Right renal pelvis (tissue), 4 donors: Measurements from ENCODE around the gene OSBPL1A. TPM values are rescaled to one million over a fixed set of nuclear protein-coding genes. Genes with fewer than 3 reads are reported as not detected.
A peak's percentile ranks its signal among the peaks of the same experiment; 100 is the strongest.
"Not testable (repeated sequence)": the region's sequence is repeated elsewhere in the genome, so short reads cannot be mapped to it uniquely, and the experiment has no call there.

Experiments used
- DNase-seq, 4 donors: peaks; one replicate each; pipeline ENCODE4 v3.0.0-alpha.2; 2013; ENCODE audit warnings: low read depth in 4 of 4, low spot score in 3 of 4, missing footprints in 1 of 4
- polyA plus RNA-seq, 4 donors: library from polyadenylated mRNA; unstranded; fragments of 120-200 nt; gene quantifications; one replicate each; pipeline ENCODE4 v1.2.1, GENCODE V29; 2013; ENCODE audit not compliant: insufficient read length in 4 of 4

The OSBPL1A gene
- polyA plus RNA-seq, 4 donors: 51.2 to 57.4 (median 52.4) TPM

GRCh38 chr18:24398540-24398939 is 916 bp upstream of the OSBPL1A start:
- no peak for DNase-seq

GRCh38 chr18:24397131-24397693 is 412 bp downstream of the OSBPL1A start:
- peak; percentile 40 to 59 (median 54) for DNase-seq

GRCh38 chr18:24396082-24396633 is 1.5 kb downstream of the OSBPL1A start:
- DNase-seq: no peak

GRCh38 chr18:24395049-24395795 is 2.4 kb downstream of the OSBPL1A start:
- no peak for DNase-seq

DNA sequence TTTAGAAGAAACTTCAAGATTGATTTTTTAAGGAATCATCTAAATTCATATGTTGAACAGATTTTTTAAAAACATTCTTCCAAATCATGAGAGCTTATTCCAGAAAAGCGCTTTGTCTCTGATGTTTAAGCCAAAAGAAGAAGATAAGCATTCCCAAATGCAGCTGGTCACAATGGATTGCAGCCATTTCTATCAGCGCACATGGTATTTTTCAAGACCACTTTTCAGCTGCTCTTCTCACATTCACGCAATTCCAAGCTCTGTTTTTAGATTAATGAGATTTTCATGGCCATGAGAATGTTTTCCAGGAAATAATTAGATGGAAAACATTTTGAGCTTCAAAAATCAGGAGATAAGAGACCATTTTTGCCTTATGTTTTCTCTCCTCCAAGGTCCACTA is 8.7 kb downstream of the OSBPL1A start:
- DNase-seq: peak in 1 of 4 donors; percentile 25

- DNase-seq: no peak
Measured at GRCh38 chr18:24386681-24387080, 10.9 kb downstream of the OSBPL1A start.

DNA sequence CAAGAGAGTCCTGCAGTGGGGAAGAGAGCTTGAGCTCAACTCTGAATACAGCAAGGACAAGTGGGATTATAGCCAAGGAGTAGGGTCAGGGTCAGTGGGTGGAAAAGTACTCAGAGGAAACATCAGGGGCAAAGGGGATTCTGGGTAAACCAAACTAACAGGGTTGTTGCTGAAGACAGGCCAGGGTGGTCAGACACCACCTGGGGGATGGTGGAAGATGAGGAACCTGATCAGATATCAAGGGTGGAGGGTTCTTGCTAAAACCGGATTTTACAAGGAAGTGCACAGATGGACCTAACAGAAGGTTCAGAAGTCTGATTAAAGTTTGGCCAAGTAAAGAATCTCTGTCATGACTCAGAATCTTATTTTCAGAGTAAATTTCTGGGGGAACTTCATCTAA is 16.5 kb downstream of the OSBPL1A start:
- no peak for DNase-seq

DNA sequence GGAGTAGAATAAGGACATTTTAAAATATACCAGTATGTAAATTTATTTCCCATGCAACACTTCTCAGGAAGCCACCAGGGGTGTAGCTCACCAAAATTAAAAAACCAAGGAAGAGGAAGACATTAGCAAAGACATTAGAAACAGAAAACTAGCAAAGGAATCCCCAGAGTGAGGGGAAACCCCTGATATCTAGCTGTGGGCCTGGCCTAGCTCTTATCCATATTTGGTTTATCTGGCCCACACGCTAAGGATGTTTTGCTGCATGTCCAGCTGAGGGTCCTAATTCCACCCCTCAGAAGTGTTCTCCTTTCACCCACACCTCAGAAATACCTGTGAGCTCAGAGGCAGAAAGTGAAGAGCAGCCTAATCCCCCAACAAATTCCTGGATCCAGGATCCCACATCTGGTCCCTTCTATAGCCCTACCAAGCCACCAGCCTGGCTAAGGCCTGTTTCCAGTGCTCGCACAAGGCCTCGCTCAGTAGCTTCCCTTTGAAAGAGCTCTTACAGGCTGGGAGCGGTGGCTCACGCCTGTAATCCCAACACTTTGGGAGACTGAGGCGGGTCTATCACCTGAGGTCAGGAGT is 17.4 kb downstream of the OSBPL1A start:
- no peak for DNase-seq

DNA sequence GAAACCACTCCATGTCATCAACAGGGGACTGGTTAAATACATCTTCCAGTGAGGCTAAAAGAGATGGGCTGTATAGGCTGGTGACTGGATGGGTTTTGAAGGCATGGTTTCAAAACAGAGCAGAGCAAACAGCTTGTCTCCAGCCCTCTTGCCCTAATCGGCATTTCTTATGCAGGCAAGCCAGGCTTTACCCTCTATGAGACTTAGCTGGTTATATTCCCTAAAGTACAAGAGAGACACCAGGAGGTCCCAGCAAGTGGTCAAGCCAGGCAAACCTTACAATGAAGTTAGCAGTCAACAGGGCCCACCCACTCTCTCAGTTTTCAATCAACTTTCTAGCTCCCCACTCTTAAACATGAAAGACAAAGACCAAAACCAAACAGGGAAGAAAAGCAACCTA is 19.0 kb downstream of the OSBPL1A start:
- DNase-seq: no peak

DNA sequence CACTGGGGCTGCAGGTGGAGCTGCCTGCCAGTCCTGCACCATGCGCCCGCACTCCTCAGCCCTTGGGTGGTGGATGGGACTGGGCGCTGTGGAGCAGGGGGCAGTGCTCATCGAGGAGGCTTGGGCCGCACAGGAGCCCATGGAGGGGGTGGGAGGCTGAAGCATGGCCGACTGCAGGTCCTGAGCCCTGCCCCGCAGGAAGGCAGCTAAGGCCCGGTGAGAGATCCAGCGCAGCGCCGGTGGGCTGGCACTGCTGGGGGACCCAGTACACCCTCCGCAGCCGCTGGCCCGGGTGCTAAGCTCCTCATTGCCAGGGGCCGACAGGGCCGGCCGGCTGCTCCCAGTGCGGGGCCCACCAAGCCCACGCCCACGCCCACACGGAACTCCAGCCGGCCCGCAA is 21.1 kb downstream of the OSBPL1A start:
- DNase-seq: not testable (repeated sequence)

DNA sequence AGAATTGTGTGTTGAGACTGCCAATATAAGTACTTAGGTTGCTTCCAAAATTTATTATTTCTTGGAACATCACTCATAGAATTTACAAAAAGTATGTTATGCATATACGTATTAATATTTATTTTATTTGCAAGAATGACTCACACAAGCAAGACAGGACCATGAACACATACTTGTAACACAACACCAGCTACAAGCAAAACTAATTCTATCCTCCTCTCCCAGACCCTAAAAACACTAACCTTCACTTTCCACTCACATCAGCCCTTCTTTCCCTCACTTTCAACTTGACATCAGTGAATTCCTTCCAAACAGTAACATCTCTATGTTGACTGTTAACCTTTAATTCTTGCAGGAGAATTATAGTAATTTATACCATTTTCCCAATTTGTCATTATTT is 24.3 kb downstream of the OSBPL1A start:
- no peak for DNase-seq

DNA sequence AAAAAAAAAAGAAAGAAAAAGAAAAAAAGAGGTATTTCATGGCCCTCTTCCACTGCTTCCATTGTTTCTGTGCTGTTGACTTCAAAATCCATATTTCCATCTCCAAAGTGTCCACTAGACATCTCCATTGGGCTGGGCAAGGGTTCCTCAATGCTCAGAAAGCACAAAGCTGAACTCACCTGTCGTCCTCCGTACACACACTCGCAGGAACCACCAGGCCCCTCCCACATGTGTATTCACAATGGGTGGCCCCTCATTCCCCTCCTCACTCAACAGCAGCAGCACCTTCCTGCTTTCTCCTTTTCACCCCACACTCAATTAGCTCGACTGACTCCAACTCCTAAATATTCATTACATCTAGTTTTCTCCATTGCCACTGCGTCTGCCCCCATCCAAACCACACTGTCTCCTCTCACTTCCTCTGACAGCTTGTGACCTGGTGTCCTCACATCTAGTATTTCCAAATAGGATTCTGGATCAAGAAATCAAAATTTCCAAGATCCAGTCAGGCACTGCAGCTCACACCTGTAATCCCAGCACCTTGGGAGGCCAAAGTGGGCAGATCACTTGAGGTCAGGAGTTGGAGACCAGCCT is 25.2 kb downstream of the OSBPL1A start:
- no peak for DNase-seq

GRCh38 chr18:24370120-24370519 is 27.5 kb downstream of the OSBPL1A start:
- DNase-seq: no peak

DNA sequence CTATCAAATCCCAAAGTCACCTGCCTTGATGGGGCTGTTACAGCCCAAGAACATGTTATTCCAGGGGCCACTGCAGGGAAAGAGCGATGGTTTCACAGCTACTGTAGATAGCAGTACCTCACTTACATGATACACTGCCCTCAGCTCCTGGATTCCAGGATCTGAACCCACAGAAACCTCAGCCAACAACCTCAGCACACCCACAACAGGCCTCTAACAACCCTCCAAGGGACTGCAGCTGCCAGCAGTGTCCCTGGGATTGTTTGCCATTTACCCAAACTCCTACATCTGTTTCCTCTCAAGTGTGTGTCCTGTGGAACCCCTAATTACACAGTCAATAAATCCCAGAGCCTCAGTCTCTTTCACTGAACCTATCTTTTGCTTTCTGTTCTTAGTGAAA is 28.2 kb downstream of the OSBPL1A start:
- DNase-seq: no peak

DNA sequence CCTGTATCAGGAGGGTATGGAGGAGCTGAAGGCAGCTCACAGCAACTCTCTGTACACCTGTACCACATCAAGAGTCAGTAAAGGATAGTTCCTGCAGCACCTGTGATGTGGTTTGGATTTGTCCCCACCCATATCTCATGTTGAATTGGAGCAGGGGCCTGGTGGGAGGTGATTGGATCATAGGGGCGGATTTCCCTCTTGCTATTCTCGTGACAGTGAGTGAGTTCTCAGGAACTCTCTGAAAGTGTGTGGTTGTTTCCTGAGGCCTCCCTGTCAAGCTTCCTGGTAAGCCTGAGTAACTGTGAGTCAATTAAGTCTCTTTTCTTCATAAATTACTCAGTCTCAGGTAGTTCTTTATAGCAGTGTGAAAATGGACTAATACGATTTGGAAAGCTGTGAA is 28.9 kb downstream of the OSBPL1A start:
- DNase-seq: no peak

GRCh38 chr18:24366328-24366727 is 31.3 kb downstream of the OSBPL1A start:
- DNase-seq: no peak

- DNase-seq: no peak
Measured at GRCh38 chr18:24364177-24364576, 33.4 kb downstream of the OSBPL1A start.

DNA sequence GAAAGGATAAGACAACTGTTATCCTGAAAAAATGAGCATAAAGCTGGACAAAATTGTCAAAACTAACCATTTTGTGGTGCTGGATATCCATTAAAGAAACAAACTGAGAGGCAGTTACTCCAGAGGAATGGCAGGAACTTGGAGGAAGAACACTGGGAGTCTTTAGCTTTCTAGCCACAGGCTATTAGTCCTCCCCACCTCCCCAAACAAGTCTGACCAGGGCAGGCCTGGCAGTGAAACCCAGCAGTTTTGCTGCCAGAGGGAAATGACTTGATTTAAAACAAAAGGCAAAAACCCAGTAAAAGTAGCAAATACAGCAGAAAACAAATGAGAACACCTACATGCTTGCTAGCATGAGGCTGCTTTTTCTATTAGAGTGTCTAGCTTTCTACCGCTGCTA is 34.9 kb downstream of the OSBPL1A start:
- DNase-seq: no peak

DNA sequence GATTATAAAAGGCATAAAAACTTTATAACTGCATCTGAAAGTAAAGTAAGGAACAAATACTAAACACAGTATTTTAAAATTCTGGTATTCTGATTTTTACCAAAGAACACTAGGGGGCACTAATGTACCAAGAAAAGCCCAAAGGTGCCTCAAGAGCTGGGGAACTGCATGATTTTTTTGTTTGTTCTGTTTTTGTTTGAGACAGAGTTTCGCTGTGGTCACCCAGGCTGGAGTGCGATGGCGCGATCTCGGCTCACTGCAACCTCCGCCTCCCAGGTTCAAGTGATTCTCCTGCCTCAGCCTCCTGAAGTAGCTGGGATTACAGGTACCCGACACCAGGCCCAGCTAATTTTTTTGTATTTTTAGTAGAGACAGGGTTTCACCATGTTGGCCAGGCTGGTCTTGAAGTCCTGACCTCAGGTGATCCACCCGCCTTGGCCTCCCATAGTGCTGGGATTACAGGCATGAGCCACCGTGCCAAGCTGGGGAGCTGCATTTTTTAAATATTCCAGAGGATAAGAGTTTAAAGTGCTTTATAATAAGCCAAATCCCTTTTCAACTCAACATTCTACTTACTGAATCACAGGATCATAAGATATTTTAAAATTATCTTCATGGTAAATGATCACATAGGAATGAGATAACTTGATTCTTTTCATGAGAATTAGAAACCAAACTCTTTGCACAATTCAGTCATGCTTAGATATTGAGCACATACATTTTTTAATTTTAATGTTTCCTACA is 37.7 kb downstream of the OSBPL1A start:
- DNase-seq: peak; percentile 20 to 56 (median 39)

- no peak for DNase-seq
Measured at GRCh38 chr18:24354278-24354677, 43.3 kb downstream of the OSBPL1A start.

GRCh38 chr18:24346254-24346653 is 51.4 kb downstream of the OSBPL1A start:
- no peak for DNase-seq
